Thyroid gland (tissue), 4 donors: Measurements from ENCODE around the gene ACTA2. TPM values are rescaled to one million over a fixed set of nuclear protein-coding genes. Genes with fewer than 3 reads are reported as not detected.

Experiments
- DNase-seq, 2 donors: peaks; one replicate each; pipeline ENCODE4 v3.0.0-alpha.2; 2019
- H3K27ac ChIP-seq, 3 donors: fragments of 200-600 bp; sonication (generic); 1 replicate in 2 of 3; 2 replicates in 1 of 3; pipeline ENCODE4 v1.5.1; 2016 to 2019; ENCODE audit warnings: mild to moderate bottlenecking in 1 of 3, moderate library complexity in 1 of 3
- H3K27me3 ChIP-seq: fragments of 200-600 bp; sonication (generic); one replicate; pipeline ENCODE4 v1.5.1; 2019
- H3K36me3 ChIP-seq, 2 donors: fragments of 200-600 bp; sonication (generic); one replicate each; pipeline ENCODE4 v1.5.1; 2016 to 2019
- H3K4me1 ChIP-seq, 2 donors: fragments of 200-600 bp; sonication (generic); one replicate each; pipeline ENCODE4 v1.5.1; 2017 to 2019
- H3K4me3 ChIP-seq, 3 donors: fragments of 200-600 bp; sonication (generic); replicated peaks in 1 of 3; 1 replicate in 2 of 3; 2 replicates in 1 of 3; pipeline ENCODE4 v1.5.1; 2016; ENCODE audit warnings: mild to moderate bottlenecking in 1 of 3
- H3K9me3 ChIP-seq: fragments of 200-600 bp; sonication (generic); one replicate; pipeline ENCODE4 v1.5.1; 2017
- POLR2A ChIP-seq, 2 donors: fragments of 450-650 bp; IDR thresholded peaks; one replicate each; pipeline ENCODE4 v1.6.1; 2017; ENCODE audit warnings: antibody characterized with exemption in 2 of 2, mild to moderate bottlenecking in 2 of 2, moderate library complexity in 1 of 2
- WGBS, 2 donors: methylation state at CpG; one replicate each; pipeline ENCODE4 v1.1.5; 2017; 5-methylcytosine and 5-hydroxymethylcytosine counted together
- intact Hi-C: fragments of 100-400 bp; cut with DNase I; formaldehyde crosslinking; loops from one replicate; pipeline ENCODE4 v1.15.1; 2023
- total RNA-seq, 4 donors: library from RNA; depleted of rRNA; stranded (reverse); fragments of >200 nt; gene quantifications; one replicate each; pipeline ENCODE4 v1.2.3, GENCODE V29; 2016
- TF ChIP-seq, protein P1 (sequence below), 6 experiments: fragments of 200-600 bp in 3 of 6; fragments of 450-650 bp in 3 of 6; sonication (generic) in 3 of 6; IDR thresholded peaks; one replicate each; pipeline ENCODE4 v1.5.1; 2016 to 2019; ENCODE audit warnings: antibody characterized with exemption in 6 of 6, mild to moderate bottlenecking in 2 of 6, inconsistent platforms in 1 of 6, moderate library complexity in 1 of 6

The ACTA2 gene
- total RNA-seq, 4 donors from 2014 or later, result 61.5 to 173 (median 72.2) TPM

DNA sequence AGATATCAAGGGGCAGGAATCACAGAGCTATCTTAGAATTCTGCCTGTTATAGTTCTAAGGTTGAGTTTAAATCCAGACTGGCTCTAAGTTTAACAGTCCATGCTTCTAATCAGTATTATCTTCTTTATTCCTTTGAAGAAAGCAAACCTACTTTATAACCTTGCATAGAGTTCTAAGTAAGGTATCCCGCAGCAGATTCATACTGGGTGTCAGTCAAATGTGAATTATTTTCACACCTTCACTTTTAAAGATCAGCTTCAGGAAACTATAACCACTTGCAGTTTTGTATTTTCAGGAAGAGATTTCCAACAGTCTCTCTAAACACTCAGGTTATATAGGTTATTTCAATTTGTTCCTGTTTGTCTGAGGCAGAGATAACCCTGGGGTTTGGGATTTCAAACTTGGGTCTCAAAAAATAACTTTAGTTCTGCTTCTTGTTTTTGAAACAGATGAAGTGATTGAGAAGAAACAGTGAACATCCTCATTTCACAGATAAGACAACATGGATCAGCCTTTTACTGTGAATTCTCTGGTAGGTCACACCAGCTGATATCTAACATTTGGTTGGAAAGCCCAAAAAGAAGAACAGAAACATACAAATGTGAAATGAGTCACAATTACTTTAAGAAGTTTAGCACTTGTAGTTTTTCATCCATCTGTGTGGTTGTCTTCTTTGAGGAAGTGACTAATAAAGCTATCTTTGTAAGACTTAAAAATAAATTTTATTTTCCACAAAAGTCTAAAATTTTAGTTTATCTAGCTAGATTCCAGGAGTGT lies 51.2 kb downstream of the ACTA2 start:
- intact Hi-C loops, result no loop called here
- DNase-seq, result no peak
- Histone ChIP-seq H3K36me3 (no peaks in the 10 kb centered on the region), H3K27ac (no peak overlapping the region), H3K4me3 (no peak overlapping the region), H3K4me1 (peaks cover 12 to 16% of the 10 kb centered on the region in 2 donors), H3K27me3 (no peaks in the 10 kb centered on the region), H3K9me3 (no peaks in the 10 kb centered on the region)
- TF ChIP-seq, protein P1, sequence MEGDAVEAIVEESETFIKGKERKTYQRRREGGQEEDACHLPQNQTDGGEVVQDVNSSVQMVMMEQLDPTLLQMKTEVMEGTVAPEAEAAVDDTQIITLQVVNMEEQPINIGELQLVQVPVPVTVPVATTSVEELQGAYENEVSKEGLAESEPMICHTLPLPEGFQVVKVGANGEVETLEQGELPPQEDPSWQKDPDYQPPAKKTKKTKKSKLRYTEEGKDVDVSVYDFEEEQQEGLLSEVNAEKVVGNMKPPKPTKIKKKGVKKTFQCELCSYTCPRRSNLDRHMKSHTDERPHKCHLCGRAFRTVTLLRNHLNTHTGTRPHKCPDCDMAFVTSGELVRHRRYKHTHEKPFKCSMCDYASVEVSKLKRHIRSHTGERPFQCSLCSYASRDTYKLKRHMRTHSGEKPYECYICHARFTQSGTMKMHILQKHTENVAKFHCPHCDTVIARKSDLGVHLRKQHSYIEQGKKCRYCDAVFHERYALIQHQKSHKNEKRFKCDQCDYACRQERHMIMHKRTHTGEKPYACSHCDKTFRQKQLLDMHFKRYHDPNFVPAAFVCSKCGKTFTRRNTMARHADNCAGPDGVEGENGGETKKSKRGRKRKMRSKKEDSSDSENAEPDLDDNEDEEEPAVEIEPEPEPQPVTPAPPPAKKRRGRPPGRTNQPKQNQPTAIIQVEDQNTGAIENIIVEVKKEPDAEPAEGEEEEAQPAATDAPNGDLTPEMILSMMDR (IDR thresholded peaks at IDR 0.05), result no peak
- TF ChIP-seq POLR2A (IDR thresholded peaks at IDR 0.05), result no peak
- whole genome bisulfite sequencing, 2 donors, result 84 to 88% methylated on average over 1 of the region's 1 CpG

DNA sequence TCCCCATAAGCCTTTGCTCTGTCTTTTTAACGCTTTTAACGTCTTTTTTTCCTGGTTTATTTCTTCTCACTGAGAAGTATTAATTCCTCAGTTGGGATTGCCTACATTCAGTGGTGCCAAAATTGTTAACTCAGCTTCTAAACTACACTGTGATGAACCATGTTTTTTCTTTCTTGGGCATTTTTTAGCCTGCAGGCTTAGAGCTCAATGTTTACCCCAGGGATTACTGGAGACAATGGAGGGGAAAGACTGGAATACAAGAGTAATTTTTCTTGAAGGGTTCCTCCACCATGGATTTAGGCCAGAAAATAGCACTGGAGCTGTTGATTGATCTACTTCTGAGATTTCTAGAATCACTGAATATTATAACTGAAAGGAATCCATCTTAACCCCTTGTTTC lies 52.7 kb downstream of the ACTA2 start:
- Histone ChIP-seq H3K27ac (no peak overlapping the region), H3K27me3 (no peaks in the 10 kb centered on the region), H3K36me3 (no peaks in the 10 kb centered on the region), H3K9me3 (no peaks in the 10 kb centered on the region), H3K4me1 (peaks cover 12 to 18% of the 10 kb centered on the region in 2 donors), H3K4me3 (no peak overlapping the region)
- no peak for DNase-seq
- no peak for TF ChIP-seq POLR2A (IDR thresholded peaks at IDR 0.05)
- TF ChIP-seq, protein P1 (IDR thresholded peaks at IDR 0.05), result no peak
- intact Hi-C loops, result no loop called here
- 81 to 86% methylated on average over 2 of the region's 2 CpGs for WGBS, 2 donors

DNA sequence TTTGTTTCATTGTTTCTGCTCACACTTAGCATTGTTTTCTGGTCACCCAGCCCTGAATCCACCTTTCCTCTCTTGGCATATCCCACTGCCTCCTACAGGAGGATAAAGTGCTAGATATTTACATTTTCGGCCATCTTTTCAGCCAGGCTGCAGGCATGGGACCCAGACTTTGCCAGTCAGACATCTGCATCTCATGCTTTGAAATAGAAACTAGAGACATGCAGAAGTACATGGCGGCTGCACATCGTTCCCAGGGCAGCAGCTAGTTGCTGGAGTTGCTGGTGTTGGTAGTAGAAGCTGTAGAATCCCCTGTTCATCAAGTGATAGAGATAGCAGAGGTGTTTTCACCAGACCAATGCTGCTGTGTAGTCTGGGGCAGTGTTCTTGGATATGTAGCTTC lies 53.8 kb downstream of the ACTA2 start:
- Histone ChIP-seq H3K4me1 (peaks cover 12 to 18% of the 10 kb centered on the region in 2 donors), H3K4me3 (no peak overlapping the region), H3K36me3 (no peaks in the 10 kb centered on the region), H3K9me3 (no peaks in the 10 kb centered on the region), H3K27me3 (no peaks in the 10 kb centered on the region), H3K27ac (no peak overlapping the region)
- DNase-seq, result no peak
- intact Hi-C loops, result no loop called here
- no peak for TF ChIP-seq POLR2A (IDR thresholded peaks at IDR 0.05)
- TF ChIP-seq, protein P1 (IDR thresholded peaks at IDR 0.05), result no peak
- 94 to 100% methylated on average over 3 of the region's 3 CpGs for WGBS, 2 donors

DNA sequence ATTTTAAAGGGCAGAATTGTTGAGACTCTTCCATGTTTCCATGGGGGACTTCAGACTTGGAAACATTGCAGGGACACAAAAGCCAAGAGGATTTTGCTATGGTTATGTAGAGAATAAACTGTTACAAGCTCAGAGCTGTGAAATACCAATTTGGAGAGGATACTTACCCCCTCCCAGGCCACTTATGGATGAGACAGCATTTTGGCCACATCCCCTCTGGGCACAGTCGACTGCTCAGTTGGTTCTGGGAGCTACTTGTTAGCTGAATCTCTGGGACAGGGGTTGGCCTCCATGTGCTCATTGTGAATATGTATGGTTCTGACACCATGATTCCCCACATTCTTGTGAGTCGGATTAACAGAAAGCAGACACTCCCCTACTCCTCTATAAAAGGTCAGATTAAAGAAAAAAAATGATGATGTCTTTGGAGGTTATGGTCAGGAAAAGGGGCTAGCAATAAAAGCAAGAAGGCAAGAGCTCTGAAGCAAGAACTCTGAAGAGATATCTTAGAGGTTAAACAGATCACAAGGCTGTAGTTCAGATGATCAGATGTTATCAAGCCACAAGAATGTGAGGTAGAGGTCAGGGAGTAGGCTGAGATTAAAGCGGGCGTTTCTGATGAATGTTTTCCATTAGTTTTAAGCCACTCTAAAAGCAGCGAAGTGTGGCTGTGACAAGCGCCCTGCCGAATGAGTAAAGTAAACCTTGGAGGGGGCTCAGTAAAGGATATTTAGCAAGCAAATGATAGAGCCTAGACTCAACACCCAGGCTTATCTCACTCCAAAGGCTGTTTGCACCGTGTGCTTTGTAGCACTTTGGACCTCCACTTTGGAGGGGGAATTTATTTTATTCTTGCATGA lies 55.3 kb downstream of the ACTA2 start:
- TF ChIP-seq POLR2A (IDR thresholded peaks at IDR 0.05), result no peak
- TF ChIP-seq, protein P1 (IDR thresholded peaks at IDR 0.05), result no peak
- 25 to 31% methylated on average over 8 of the region's 8 CpGs for WGBS, 2 donors
- Histone ChIP-seq H3K4me3 (no peak overlapping the region), H3K9me3 (no peaks in the 10 kb centered on the region), H3K4me1 (peaks cover 12 to 18% of the 10 kb centered on the region in 2 donors), H3K27ac (peak overlapping the region; percentile 26 to 69 (median 31)), H3K27me3 (no peaks in the 10 kb centered on the region), H3K36me3 (no peaks in the 10 kb centered on the region)
- intact Hi-C loops, result no loop called here
- peak; percentile 19 to 35 for DNase-seq
